Measurements from ENCODE around the gene TIMP3.
A peak's percentile ranks its signal among the peaks of the same experiment; 100 is the strongest.

DNA sequence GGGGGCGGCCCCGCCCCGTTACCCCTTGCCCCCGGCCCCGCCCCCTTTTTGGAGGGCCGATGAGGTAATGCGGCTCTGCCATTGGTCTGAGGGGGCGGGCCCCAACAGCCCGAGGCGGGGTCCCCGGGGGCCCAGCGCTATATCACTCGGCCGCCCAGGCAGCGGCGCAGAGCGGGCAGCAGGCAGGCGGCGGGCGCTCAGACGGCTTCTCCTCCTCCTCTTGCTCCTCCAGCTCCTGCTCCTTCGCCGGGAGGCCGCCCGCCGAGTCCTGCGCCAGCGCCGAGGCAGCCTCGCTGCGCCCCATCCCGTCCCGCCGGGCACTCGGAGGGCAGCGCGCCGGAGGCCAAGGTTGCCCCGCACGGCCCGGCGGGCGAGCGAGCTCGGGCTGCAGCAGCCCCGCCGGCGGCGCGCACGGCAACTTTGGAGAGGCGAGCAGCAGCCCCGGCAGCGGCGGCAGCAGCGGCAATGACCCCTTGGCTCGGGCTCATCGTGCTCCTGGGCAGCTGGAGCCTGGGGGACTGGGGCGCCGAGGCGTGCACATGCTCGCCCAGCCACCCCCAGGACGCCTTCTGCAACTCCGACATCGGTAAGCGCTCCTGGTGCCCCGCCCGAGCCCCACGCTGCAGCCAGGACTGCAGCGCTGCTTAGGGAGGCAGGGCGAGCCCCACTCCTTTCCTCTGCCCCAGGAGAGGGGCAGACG is at the start of gene TIMP3:
- TF ChIP-seq, protein P1, sequence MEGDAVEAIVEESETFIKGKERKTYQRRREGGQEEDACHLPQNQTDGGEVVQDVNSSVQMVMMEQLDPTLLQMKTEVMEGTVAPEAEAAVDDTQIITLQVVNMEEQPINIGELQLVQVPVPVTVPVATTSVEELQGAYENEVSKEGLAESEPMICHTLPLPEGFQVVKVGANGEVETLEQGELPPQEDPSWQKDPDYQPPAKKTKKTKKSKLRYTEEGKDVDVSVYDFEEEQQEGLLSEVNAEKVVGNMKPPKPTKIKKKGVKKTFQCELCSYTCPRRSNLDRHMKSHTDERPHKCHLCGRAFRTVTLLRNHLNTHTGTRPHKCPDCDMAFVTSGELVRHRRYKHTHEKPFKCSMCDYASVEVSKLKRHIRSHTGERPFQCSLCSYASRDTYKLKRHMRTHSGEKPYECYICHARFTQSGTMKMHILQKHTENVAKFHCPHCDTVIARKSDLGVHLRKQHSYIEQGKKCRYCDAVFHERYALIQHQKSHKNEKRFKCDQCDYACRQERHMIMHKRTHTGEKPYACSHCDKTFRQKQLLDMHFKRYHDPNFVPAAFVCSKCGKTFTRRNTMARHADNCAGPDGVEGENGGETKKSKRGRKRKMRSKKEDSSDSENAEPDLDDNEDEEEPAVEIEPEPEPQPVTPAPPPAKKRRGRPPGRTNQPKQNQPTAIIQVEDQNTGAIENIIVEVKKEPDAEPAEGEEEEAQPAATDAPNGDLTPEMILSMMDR (IDR thresholded peaks at IDR 0.05): no peak
- TF ChIP-seq POLR2A (IDR thresholded peaks at IDR 0.05): peak; percentile 99 to 100

Data from heart left ventricle (tissue), 13 donors.